Motor neuron (in vitro differentiated cells): ENCODE data around the gene BCR. TPM values are rescaled to one million over a fixed set of nuclear protein-coding genes. Genes with fewer than 3 reads are reported as not detected.

Experiments used
- ATAC-seq, 8 experiments: fragments of 200-7000 bp; cut with Tn5 transposase; replicated peaks in 6 of 8; 2 replicates each; pipeline ENCODE4 v1.8.0; 2021; ENCODE audit warnings: mild to moderate bottlenecking in 8 of 8, moderate library complexity in 8 of 8
- H3K27ac ChIP-seq, 2 donors: fragments of 250-450 bp; sonication (Bioruptor Pico); 2 replicates each; pipeline ENCODE4 v1.9.0; 2021; ENCODE audit warnings: antibody characterized with exemption in 2 of 2, mild to moderate bottlenecking in 2 of 2, moderate library complexity in 1 of 2
- H3K4me1 ChIP-seq, 2 donors: fragments of 250-450 bp; sonication (Bioruptor Pico); replicated peaks in 1 of 2; 2 replicates each; pipeline ENCODE4 v1.6.1; 2021; ENCODE audit warnings: antibody characterized with exemption in 2 of 2, mild to moderate bottlenecking in 2 of 2, moderate library complexity in 1 of 2
- H3K4me3 ChIP-seq, 5 donors: fragments of 250-450 bp; sonication (Bioruptor Pico); 2 replicates each; pipeline ENCODE4 v1.9.0; 2021; ENCODE audit warnings: antibody characterized with exemption in 5 of 5, mild to moderate bottlenecking in 5 of 5, moderate library complexity in 4 of 5
- WGBS, 10 experiments: fragments of 450-650 bp; shearing (Covaris generic); methylation state at CpG; one replicate each; pipeline ENCODE4 v1.0.0; 2022; 5-methylcytosine and 5-hydroxymethylcytosine counted together
- in situ Hi-C, 9 experiments: fragments of 400-800 bp; cut with MboI; loops; one replicate each; pipeline ENCODE4 v1.15.0; 2021; ENCODE audit warnings: low sequenced_read_pairs in 9 of 9, low pct_unique_long_range_greater_than_20kb in 2 of 9; ENCODE audit not compliant: unreplicated experiment in 9 of 9
- total RNA-seq, 8 experiments: library from RNA; unstranded; fragments of 300-600 nt; gene quantifications; 2 replicates each; pipeline versions ENCODE4 v1.2.3 to v1.2.4, GENCODE V29; 2022

The BCR gene
- total RNA-seq, 8 experiments from 2014 or later, result 20.7 to 41.5 (median 28.6) TPM

- H3K4me3 ChIP-seq, result no peak overlapping the region
- H3K4me1 ChIP-seq, result peaks cover 6 to 15% of the 10 kb centered on the region in 2 donors
- H3K27ac ChIP-seq, result peak overlapping the region in 1 of 2 donors; percentile 45
- ATAC-seq, result no peak
- in situ Hi-C loops, result no loop called here
These were observed 26.6 kb downstream of the BCR start for GRCh38 chr22:23206915-23207314.

- ATAC-seq, result peak in 1 of 8 experiments; percentile 20
- peaks cover 16 to 24% of the 10 kb centered on the region in 2 donors for H3K4me1 ChIP-seq
- no peak overlapping the region for H3K4me3 ChIP-seq
- H3K27ac ChIP-seq, result peak overlapping the region in 1 of 2 donors; percentile 42
- in situ Hi-C loops, result no loop called here
- WGBS, 10 experiments, result 74 to 100% (median 100%) methylated on average over 1 to 5 of the region's 11 CpGs; no CpG with 5 or more reads in 2 of the 10 experiments
These were observed 27.6 kb downstream of the BCR start for GRCh38 chr22:23207729-23208393.

GRCh38 chr22:23210428-23211170 lies 30.3 kb downstream of the BCR start:
- Histone ChIP-seq H3K27ac (peak overlapping the region; percentile 27 to 41), H3K4me3 (no peak overlapping the region), H3K4me1 (peaks cover 17 to 27% of the 10 kb centered on the region in 2 donors)
- peak in 3 of 8 experiments; percentile 49 to 64 (median 49) for ATAC-seq
- in situ Hi-C loops, result no loop called here
- WGBS, 10 experiments, result 64 to 100% (median 81%) methylated on average over 1 to 6 of the region's 6 CpGs

- ATAC-seq, result no peak
- Histone ChIP-seq H3K4me3 (no peak overlapping the region), H3K27ac (peak overlapping the region; percentile 41 to 50), H3K4me1 (peaks cover 17 to 36% of the 10 kb centered on the region in 2 donors)
- 70 to 100% (median 100%) methylated on average over 1 to 3 of the region's 3 CpGs; no CpG with 5 or more reads in 3 of the 10 experiments for WGBS, 10 experiments
- in situ Hi-C loops, result no loop called here
These were observed 31.3 kb downstream of the BCR start for GRCh38 chr22:23211622-23212021.

- Histone ChIP-seq H3K4me1 (peaks cover 17 to 36% of the 10 kb centered on the region in 2 donors), H3K4me3 (no peak overlapping the region), H3K27ac (peak overlapping the region; percentile 55 to 64)
- ATAC-seq, result peak in 5 of 8 experiments; percentile 39 to 56 (median 43)
- 52 to 100% (median 84%) methylated on average over 1 to 6 of the region's 10 CpGs; no CpG with 5 or more reads in 3 of the 10 experiments for WGBS, 10 experiments
- in situ Hi-C loops, result no loop called here
These were observed 32.0 kb downstream of the BCR start for GRCh38 chr22:23212061-23213021.

GRCh38 chr22:23213022-23213555 lies 32.8 kb downstream of the BCR start:
- Histone ChIP-seq H3K4me3 (no peak overlapping the region), H3K27ac (peak overlapping the region; percentile 55 to 64), H3K4me1 (peaks cover 23 to 41% of the 10 kb centered on the region in 2 donors)
- WGBS, 10 experiments, result 80 to 100% (median 88%) methylated on average over 1 to 5 of the region's 13 CpGs; no CpG with 5 or more reads in 6 of the 10 experiments
- no peak for ATAC-seq
- in situ Hi-C loops, result no loop called here

GRCh38 chr22:23213581-23214334 lies 33.4 kb downstream of the BCR start:
- 70 to 100% (median 92%) methylated on average over 2 to 10 of the region's 11 CpGs for WGBS, 10 experiments
- no peak for ATAC-seq
- Histone ChIP-seq H3K4me1 (peaks cover 28 to 48% of the 10 kb centered on the region in 2 donors), H3K4me3 (no peak overlapping the region), H3K27ac (peak overlapping the region; percentile 55 to 64)
- in situ Hi-C loops, result no loop called here

GRCh38 chr22:23214398-23214797 lies 34.1 kb downstream of the BCR start:
- H3K4me1 ChIP-seq, result peaks cover 34 to 54% of the 10 kb centered on the region in 2 donors
- H3K27ac ChIP-seq, result peak overlapping the region in 1 of 2 donors; percentile 41
- H3K4me3 ChIP-seq, result no peak overlapping the region
- in situ Hi-C loops, result no loop called here
- no peak for ATAC-seq
- WGBS, 10 experiments, result 87 to 100% (median 94%) methylated on average over 1 to 9 of the region's 9 CpGs; no CpG with 5 or more reads in 3 of the 10 experiments

- no peak for ATAC-seq
- WGBS, 10 experiments, result 60 to 95% (median 87%) methylated on average over 3 to 12 of the region's 12 CpGs; no CpG with 5 or more reads in 2 of the 10 experiments
- Histone ChIP-seq H3K4me3 (no peak overlapping the region), H3K27ac (peak overlapping the region in 1 of 2 donors; percentile 18), H3K4me1 (peaks cover 46 to 60% of the 10 kb centered on the region in 2 donors)
- in situ Hi-C loops, result no loop called here
These were observed 35.3 kb downstream of the BCR start for GRCh38 chr22:23215294-23216241.

GRCh38 chr22:23216461-23217170 lies 36.3 kb downstream of the BCR start:
- in situ Hi-C loops, result no loop called here
- 85 to 95% (median 93%) methylated on average over 5 to 16 of the region's 16 CpGs; no CpG with 5 or more reads in 1 of the 10 experiments for WGBS, 10 experiments
- H3K27ac ChIP-seq, result peak overlapping the region in 1 of 2 donors; percentile 31
- ATAC-seq, result no peak
- H3K4me1 ChIP-seq, result peaks cover 53 to 65% of the 10 kb centered on the region in 2 donors
- H3K4me3 ChIP-seq, result no peak overlapping the region
